ENCODE measurements around the gene INPP4B.

Gene INPP4B

GRCh38 chr4:142230991-142231390 is 615.1 kb downstream of the INPP4B start:
- DNase-seq (ENCODE audit: low spot score), result no peak

- DNase-seq (ENCODE audit: low spot score), result no peak
Measured at GRCh38 chr4:142226014-142226413, 620.1 kb downstream of the INPP4B start.

GRCh38 chr4:142222127-142222526 is 624.0 kb downstream of the INPP4B start:
- no peak for DNase-seq (ENCODE audit: low spot score)

- no peak for DNase-seq (ENCODE audit: low spot score)
Measured at GRCh38 chr4:142218726-142219125, 627.4 kb downstream of the INPP4B start.

GRCh38 chr4:142211444-142211843 is 634.7 kb downstream of the INPP4B start:
- DNase-seq (ENCODE audit: low spot score), result no peak

GRCh38 chr4:142203505-142203904 is 642.6 kb downstream of the INPP4B start:
- DNase-seq (ENCODE audit: low spot score), result no peak

- no peak for DNase-seq (ENCODE audit: low spot score)
Measured at GRCh38 chr4:142202404-142203332, 643.4 kb downstream of the INPP4B start.

GRCh38 chr4:142201041-142201440 is 645.1 kb downstream of the INPP4B start:
- no peak for DNase-seq (ENCODE audit: low spot score)

- no peak for DNase-seq (ENCODE audit: low spot score)
Measured at GRCh38 chr4:142194905-142195304, 651.2 kb downstream of the INPP4B start.

- no peak for DNase-seq (ENCODE audit: low spot score)
Measured at GRCh38 chr4:142191901-142192300, 654.2 kb downstream of the INPP4B start.

GRCh38 chr4:142181021-142181420 is 665.1 kb downstream of the INPP4B start:
- no peak for DNase-seq (ENCODE audit: low spot score)

- DNase-seq (ENCODE audit: low spot score), result no peak
Measured at GRCh38 chr4:142169216-142169615, 676.9 kb downstream of the INPP4B start.

- no peak for DNase-seq (ENCODE audit: low spot score)
Measured at GRCh38 chr4:142168181-142168580, 677.9 kb downstream of the INPP4B start.

- no peak for DNase-seq (ENCODE audit: low spot score)
Measured at GRCh38 chr4:142164767-142165500, 681.2 kb downstream of the INPP4B start.

- no peak for DNase-seq (ENCODE audit: low spot score)
Measured at GRCh38 chr4:142161086-142161485, 685.0 kb downstream of the INPP4B start.

GRCh38 chr4:142160509-142160908 is 685.6 kb downstream of the INPP4B start:
- no peak for DNase-seq (ENCODE audit: low spot score)

GRCh38 chr4:142158980-142159379 is 687.1 kb downstream of the INPP4B start:
- no peak for DNase-seq (ENCODE audit: low spot score)

GRCh38 chr4:142156256-142156655 is 689.8 kb downstream of the INPP4B start:
- no peak for DNase-seq (ENCODE audit: low spot score)

GRCh38 chr4:142155347-142155746 is 690.8 kb downstream of the INPP4B start:
- DNase-seq (ENCODE audit: low spot score), result no peak

- no peak for DNase-seq (ENCODE audit: low spot score)
Measured at GRCh38 chr4:142150483-142150882, 695.6 kb downstream of the INPP4B start.

- DNase-seq (ENCODE audit: low spot score), result no peak
Measured at GRCh38 chr4:142144813-142145212, 701.3 kb downstream of the INPP4B start.

GRCh38 chr4:142142366-142143054 is 703.6 kb downstream of the INPP4B start:
- no peak for DNase-seq (ENCODE audit: low spot score)

- DNase-seq (ENCODE audit: low spot score), result no peak
Measured at GRCh38 chr4:142141224-142141623, 704.9 kb downstream of the INPP4B start.

Data from left forelimb (tissue), 1 donor.